Measurements from ENCODE around the gene FRMD4A. TPM values are rescaled to one million over a fixed set of nuclear protein-coding genes. Genes with fewer than 3 reads are reported as not detected.

Gene FRMD4A
- polyA plus RNA-seq, 1 donor (not counting 4 experiments of a cell fraction or from before 2014, with no cell fraction given): 12.9 TPM

GRCh38 chr10:14328881-14329672 is 1.6 kb downstream of the FRMD4A start:
- H3K27ac ChIP-seq (ENCODE audit: control insufficient read depth, insufficient read depth, low read length): no peak overlapping the region
- DNase-seq (ENCODE audit: low read depth, low spot score): no peak
- no peak overlapping the region for H3K9ac ChIP-seq (ENCODE audit: control insufficient read depth, extremely low read depth, insufficient read depth, low read length)
- TF ChIP-seq EZH2 (IDR thresholded peaks at IDR 0.05; ENCODE audit: low read length) (no peak), CTCF (optimal IDR thresholded peaks at IDR 0.05 in 1 of 3, IDR thresholded peaks at IDR 0.05 in 1 of 3, conservative IDR thresholded peaks at IDR 0.05 in 1 of 3; ENCODE audit: extremely low read depth in 1 of 3, insufficient read depth in 2 of 3, low read length in 3 of 3) (no peak)
- H4K20me1 ChIP-seq (ENCODE audit: control insufficient read depth, extremely low read depth, insufficient read depth, low read length): no peaks in the 10 kb centered on the region
- no peaks in the 10 kb centered on the region for H3K9me3 ChIP-seq (ENCODE audit: control insufficient read depth, low read depth, low read length)
- H3K79me2 ChIP-seq (ENCODE audit: control insufficient read depth, insufficient read depth, low read length): no peaks in the 10 kb centered on the region
- no peak overlapping the region for H3K4me2 ChIP-seq (ENCODE audit: control insufficient read depth, extremely low read depth, insufficient read depth, low read depth, low read length)
- no peak overlapping the region for H2AFZ ChIP-seq (ENCODE audit: control insufficient read depth, low read length)
- no peak overlapping the region for H3K4me3 ChIP-seq (ENCODE audit: control insufficient read depth in 2 of 3, extremely low read depth in 1 of 3, insufficient read depth in 2 of 3, low read depth in 1 of 3, low read length in 3 of 3)
- peaks cover 39% of the 10 kb centered on the region for H3K27me3 ChIP-seq (ENCODE audit: control insufficient read depth, extremely low read depth, insufficient read depth, low read length)
- dilution Hi-C loops (cut with MboI; ENCODE audit: extremely low pct_ligation_motif_present, low sequenced_read_pairs): no loop called here
- peaks cover 3% of the 10 kb centered on the region for H3K4me1 ChIP-seq (ENCODE audit: control insufficient read depth, extremely low read depth, insufficient read depth, low read length)
- no peaks in the 10 kb centered on the region for H3K36me3 ChIP-seq (ENCODE audit: control insufficient read depth in 2 of 2, extremely low read depth in 1 of 2, insufficient read depth in 2 of 2, low read length in 2 of 2)
- peak; percentile 66 for FAIRE-seq
- H3K9me1 ChIP-seq (ENCODE audit: control insufficient read depth, extremely low read depth, insufficient read depth, low read length): no peaks in the 10 kb centered on the region

- Histone ChIP-seq H3K79me2 (ENCODE audit: control insufficient read depth, insufficient read depth, low read length) (no peaks in the 10 kb centered on the region), H4K20me1 (ENCODE audit: control insufficient read depth, extremely low read depth, insufficient read depth, low read length) (no peaks in the 10 kb centered on the region), H3K27me3 (ENCODE audit: control insufficient read depth, extremely low read depth, insufficient read depth, low read length) (peaks cover 24% of the 10 kb centered on the region), H3K36me3 (ENCODE audit: control insufficient read depth in 2 of 2, extremely low read depth in 1 of 2, insufficient read depth in 2 of 2, low read length in 2 of 2) (no peaks in the 10 kb centered on the region), H3K9ac (ENCODE audit: control insufficient read depth, extremely low read depth, insufficient read depth, low read length) (no peak overlapping the region), H2AFZ (ENCODE audit: control insufficient read depth, low read length) (no peak overlapping the region), H3K9me3 (ENCODE audit: control insufficient read depth, low read depth, low read length) (no peaks in the 10 kb centered on the region), H3K27ac (ENCODE audit: control insufficient read depth, insufficient read depth, low read length) (no peak overlapping the region), H3K4me2 (ENCODE audit: control insufficient read depth, extremely low read depth, insufficient read depth, low read depth, low read length) (no peak overlapping the region), H3K9me1 (ENCODE audit: control insufficient read depth, extremely low read depth, insufficient read depth, low read length) (no peaks in the 10 kb centered on the region), H3K4me3 (ENCODE audit: control insufficient read depth in 2 of 3, extremely low read depth in 1 of 3, insufficient read depth in 2 of 3, low read depth in 1 of 3, low read length in 3 of 3) (no peak overlapping the region), H3K4me1 (ENCODE audit: control insufficient read depth, extremely low read depth, insufficient read depth, low read length) (peaks cover 3% of the 10 kb centered on the region)
- FAIRE-seq: no peak
- dilution Hi-C loops (cut with MboI; ENCODE audit: extremely low pct_ligation_motif_present, low sequenced_read_pairs): no loop called here
- TF ChIP-seq EZH2 (IDR thresholded peaks at IDR 0.05; ENCODE audit: low read length): no peak
- no peak for DNase-seq (ENCODE audit: low read depth, low spot score)
Measured at GRCh38 chr10:14327527-14327926, 3.2 kb downstream of the FRMD4A start.
